GM12891 (cell line): ENCODE data around the gene LYPD3.

Experiments
- POLR2A ChIP-seq: IDR thresholded peaks from 2 replicates; pipeline ENCODE4 v1.6.1; 2011; ENCODE audit warnings: low read depth, low read length, control low read depth
- POLR2AphosphoS5 ChIP-seq: IDR thresholded peaks from 2 replicates; pipeline ENCODE4 v1.6.1; 2011; ENCODE audit warnings: low read depth, low read length, control low read depth

DNA sequence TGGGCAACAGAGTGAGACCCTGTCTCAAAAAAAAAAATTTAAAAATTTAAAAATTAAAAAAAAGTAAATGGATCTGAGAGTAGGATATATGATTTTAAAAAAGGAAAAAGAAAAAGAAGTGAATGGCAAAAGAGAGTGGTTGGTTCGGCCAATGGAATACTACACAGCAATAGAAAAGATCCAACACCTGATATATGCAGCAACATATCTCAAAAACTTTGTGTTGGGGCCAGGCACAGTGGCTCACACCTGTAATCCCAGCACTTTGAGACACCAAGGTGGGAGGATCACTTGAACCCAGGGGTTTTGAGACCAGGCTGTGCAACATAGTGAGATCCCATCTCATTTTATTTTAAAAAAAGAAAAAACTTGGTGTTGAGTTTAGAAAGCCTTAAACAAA, 1.4 kb upstream of the LYPD3 start:
- TF ChIP-seq POLR2A, result no peak
- no peak for TF ChIP-seq POLR2AphosphoS5
